HFFc6 (cell line): ENCODE data around the gene OBI1. TPM values are rescaled to one million over a fixed set of nuclear protein-coding genes. Genes with fewer than 3 reads are reported as not detected.

Experiments
- DNase-seq: peaks from one replicate; pipeline ENCODE4 v3.0.0-alpha.2; 2018
- H3K27ac Mint-ChIP-seq: 2 replicates; pipeline ENCODE4 v1.8.0; 2020; ENCODE audit warnings: mild to moderate bottlenecking, mixed read lengths
- H3K27me3 Mint-ChIP-seq: 2 replicates; pipeline ENCODE4 v1.8.0; 2021; ENCODE audit warnings: mild to moderate bottlenecking, moderate library complexity, mixed read lengths; ENCODE audit not compliant: insufficient read depth
- H3K36me3 Mint-ChIP-seq: 2 replicates; pipeline ENCODE4 v1.8.0; 2021; ENCODE audit warnings: low read depth, mixed read lengths
- H3K4me1 Mint-ChIP-seq: 2 replicates; pipeline ENCODE4 v1.8.0; 2020; ENCODE audit warnings: low read depth, mixed read lengths
- H3K4me3 Mint-ChIP-seq: 2 replicates; pipeline ENCODE4 v1.8.0; 2020; ENCODE audit warnings: mild to moderate bottlenecking, moderate library complexity, mixed read lengths
- H3K9me3 Mint-ChIP-seq: 2 replicates; pipeline ENCODE4 v1.8.0; 2020; ENCODE audit warnings: mild to moderate bottlenecking, mixed read lengths
- long read RNA-seq: library from polyadenylated mRNA; unstranded; transcript quantifications from one replicate; pipeline ENCODE4 v2.0.0, GENCODE V29; 2019
- total RNA-seq, 6 experiments: library from RNA; stranded (reverse); fragmentation: NEBNext Ultra II Directional; extraction: Animal tissue kit (Norgen Biotek cat#: 25700); gene quantifications; 2 replicates in 1 of 6; 3 replicates in 5 of 6; pipeline ENCODE4 v1.2.3, GENCODE V29; 2021
- TF ChIP-seq, protein P1 (sequence below): fragments of 200-600 bp; sonication (generic); IDR thresholded peaks from 2 replicates; pipeline ENCODE4 v1.5.0; 2021; ENCODE audit warnings: antibody characterized with exemption, mild to moderate bottlenecking

The OBI1 gene, protein sequence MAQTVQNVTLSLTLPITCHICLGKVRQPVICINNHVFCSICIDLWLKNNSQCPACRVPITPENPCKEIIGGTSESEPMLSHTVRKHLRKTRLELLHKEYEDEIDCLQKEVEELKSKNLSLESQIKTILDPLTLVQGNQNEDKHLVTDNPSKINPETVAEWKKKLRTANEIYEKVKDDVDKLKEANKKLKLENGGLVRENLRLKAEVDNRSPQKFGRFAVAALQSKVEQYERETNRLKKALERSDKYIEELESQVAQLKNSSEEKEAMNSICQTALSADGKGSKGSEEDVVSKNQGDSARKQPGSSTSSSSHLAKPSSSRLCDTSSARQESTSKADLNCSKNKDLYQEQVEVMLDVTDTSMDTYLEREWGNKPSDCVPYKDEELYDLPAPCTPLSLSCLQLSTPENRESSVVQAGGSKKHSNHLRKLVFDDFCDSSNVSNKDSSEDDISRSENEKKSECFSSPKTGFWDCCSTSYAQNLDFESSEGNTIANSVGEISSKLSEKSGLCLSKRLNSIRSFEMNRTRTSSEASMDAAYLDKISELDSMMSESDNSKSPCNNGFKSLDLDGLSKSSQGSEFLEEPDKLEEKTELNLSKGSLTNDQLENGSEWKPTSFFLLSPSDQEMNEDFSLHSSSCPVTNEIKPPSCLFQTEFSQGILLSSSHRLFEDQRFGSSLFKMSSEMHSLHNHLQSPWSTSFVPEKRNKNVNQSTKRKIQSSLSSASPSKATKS
- total RNA-seq = 10 to 100 TPM in 4 of 6 experiments, 1 to 10 TPM in 2; 7.4 to 10.6 (median 10.3) TPM
- long read RNA-seq, partial matches to known transcripts = 4 of 10 reads
- long read RNA-seq, other reads (novel, unspliced or antisense) = 2 of 10 reads

DNA sequence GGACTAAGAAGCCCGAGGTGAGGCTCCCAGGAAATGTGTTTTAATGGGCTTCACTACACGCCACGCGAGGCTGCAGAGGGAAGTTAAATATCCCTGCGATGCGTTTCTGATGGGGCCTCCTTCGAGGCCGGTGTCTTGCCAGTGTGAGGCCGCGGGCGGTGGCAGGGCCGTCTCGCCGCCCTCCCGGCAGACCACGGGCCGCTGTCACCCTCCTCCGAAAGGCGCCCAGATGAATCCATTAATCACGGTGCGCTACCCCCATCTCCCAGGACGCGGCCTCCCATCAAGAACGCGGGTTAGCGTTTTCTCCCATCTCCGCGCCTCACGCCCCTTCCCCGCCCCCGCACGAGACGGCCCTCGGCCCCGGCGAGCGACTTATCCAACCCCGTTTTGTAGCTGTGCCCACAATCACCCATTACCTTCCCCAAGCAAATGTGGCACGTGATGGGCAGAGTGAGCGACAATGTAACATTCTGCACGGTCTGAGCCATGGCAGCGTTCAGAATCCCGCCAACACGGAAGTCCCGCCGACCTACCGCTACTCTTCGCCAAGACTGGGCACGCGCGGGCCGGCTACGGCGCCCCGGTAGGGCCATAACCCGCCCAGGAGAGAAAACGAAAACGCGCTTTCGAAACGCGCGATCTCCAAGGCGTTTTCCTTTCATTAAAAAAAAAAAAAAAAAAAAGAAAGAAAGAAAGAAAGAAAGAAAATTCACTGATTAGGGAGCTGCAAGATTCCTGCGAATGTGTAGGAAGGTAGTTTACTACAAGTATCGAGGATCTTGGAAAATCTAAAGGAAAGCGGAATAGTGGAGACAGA, at the start of gene OBI1:
TSS of gene OBI1 (minus strand) at position 526 of the 820 bp plus-strand sequence. CDS start at position 491, 35 bp downstream.
- H3K36me3 Mint-ChIP-seq = 0 out of 2 replicates have a peak, but pooled peaks cover 5% of the 10 kb centered on the region
- H3K27ac Mint-ChIP-seq = peak within 1 kb of the TSS; percentile 91
- no peaks in the 10 kb centered on the region for H3K9me3 Mint-ChIP-seq
- H3K4me1 Mint-ChIP-seq = peaks cover 24% of the 10 kb centered on the region
- TF ChIP-seq, protein P1, sequence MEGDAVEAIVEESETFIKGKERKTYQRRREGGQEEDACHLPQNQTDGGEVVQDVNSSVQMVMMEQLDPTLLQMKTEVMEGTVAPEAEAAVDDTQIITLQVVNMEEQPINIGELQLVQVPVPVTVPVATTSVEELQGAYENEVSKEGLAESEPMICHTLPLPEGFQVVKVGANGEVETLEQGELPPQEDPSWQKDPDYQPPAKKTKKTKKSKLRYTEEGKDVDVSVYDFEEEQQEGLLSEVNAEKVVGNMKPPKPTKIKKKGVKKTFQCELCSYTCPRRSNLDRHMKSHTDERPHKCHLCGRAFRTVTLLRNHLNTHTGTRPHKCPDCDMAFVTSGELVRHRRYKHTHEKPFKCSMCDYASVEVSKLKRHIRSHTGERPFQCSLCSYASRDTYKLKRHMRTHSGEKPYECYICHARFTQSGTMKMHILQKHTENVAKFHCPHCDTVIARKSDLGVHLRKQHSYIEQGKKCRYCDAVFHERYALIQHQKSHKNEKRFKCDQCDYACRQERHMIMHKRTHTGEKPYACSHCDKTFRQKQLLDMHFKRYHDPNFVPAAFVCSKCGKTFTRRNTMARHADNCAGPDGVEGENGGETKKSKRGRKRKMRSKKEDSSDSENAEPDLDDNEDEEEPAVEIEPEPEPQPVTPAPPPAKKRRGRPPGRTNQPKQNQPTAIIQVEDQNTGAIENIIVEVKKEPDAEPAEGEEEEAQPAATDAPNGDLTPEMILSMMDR = no peak
- DNase-seq = peak; percentile 86
- peaks cover 4% of the 10 kb centered on the region for H3K27me3 Mint-ChIP-seq
- peak within 1 kb of the TSS; percentile 100 for H3K4me3 Mint-ChIP-seq

DNA sequence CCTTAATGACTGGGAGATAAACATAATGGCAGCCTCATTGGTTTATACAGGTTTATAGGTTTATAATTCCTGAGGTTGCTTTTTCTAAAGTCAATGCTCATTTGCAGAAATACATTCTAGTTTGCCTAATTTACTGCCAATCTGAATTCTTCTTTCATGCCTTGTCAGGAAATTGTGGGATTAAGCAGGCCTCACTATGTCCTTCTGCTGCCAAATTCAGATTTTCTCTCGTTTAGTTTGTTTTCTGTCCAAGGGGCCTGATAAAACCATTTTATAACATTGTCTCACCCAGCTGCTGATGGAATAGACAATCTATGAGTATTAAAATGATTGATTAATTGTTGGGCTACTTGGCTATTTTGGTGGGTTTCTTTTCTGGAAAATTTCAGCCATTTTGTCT, 42.4 kb upstream of the OBI1 start:
- no peaks in the 10 kb centered on the region for H3K9me3 Mint-ChIP-seq
- no peaks in the 10 kb centered on the region for H3K27me3 Mint-ChIP-seq
- no peaks in the 10 kb centered on the region for H3K4me1 Mint-ChIP-seq
- TF ChIP-seq, protein P1 = no peak
- no peak overlapping the region for H3K27ac Mint-ChIP-seq
- no peaks in the 10 kb centered on the region for H3K36me3 Mint-ChIP-seq
- no peak for DNase-seq
- no peak overlapping the region for H3K4me3 Mint-ChIP-seq

DNA sequence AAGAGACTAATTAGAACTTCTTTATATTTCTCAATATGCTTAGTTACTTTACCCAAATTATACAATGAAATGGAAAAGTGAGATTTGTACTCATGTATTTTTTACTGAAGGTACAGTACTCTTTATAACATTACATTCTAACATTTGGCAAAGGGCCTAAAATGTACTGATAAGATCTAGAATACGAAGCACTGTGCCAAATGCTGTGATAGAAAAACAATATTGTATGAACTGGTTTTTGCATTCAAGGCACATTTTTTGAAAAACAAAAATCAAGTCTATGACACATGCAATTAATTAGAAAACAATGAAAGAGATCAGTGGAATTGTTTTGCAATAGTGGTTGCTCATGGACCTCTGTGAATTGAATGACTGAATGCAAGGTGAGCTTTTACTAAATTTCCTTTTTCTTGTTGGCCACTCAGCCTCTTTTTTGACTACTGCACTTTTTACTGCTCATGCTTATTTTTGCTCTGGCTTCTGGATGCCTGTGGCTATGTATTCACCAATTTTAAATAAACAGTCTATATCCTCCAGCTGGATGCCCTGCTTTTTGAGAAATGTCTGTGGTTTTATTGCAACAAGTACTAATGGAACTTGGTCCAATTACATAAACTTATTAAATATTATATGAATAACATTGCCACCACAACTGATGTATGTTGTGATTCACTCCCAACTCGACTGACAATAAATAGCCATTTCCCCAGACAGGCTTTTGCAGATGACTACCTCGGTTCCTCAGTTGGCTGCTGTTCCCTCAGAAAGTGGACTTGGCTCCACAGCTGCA, 41.4 kb upstream of the OBI1 start:
- no peak overlapping the region for H3K4me3 Mint-ChIP-seq
- no peaks in the 10 kb centered on the region for H3K36me3 Mint-ChIP-seq
- TF ChIP-seq, protein P1 = no peak
- DNase-seq = peak; percentile 3
- H3K9me3 Mint-ChIP-seq = no peaks in the 10 kb centered on the region
- H3K4me1 Mint-ChIP-seq = no peaks in the 10 kb centered on the region
- H3K27ac Mint-ChIP-seq = no peak overlapping the region
- H3K27me3 Mint-ChIP-seq = peaks cover 1% of the 10 kb centered on the region; the same call in 1 of the 2 replicates

DNA sequence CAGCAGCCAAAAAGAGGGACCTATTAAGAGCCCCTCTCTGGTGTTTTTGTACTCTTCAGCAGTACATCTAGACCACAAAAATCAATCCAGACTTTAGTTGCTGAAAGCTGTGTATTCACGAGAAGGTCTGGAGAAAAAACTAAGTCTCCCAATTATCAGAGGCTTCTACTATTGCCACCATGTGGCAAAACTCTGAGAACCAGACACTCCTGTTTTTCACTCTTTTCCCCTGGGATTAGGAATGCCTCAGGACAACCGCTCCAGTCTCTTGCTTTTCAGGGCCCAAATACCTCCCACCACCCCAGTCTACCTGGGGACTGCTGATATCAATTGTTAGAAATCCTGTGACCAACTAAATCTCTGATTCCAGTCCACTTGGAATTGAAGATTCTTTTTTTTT, 30.1 kb upstream of the OBI1 start:
- Mint-ChIP-seq H3K36me3 (no peaks in the 10 kb centered on the region), H3K27me3 (no peaks in the 10 kb centered on the region; the same call in 1 of the 2 replicates), H3K9me3 (no peaks in the 10 kb centered on the region), H3K4me1 (no peaks in the 10 kb centered on the region), H3K27ac (no peak overlapping the region), H3K4me3 (no peak overlapping the region)
- TF ChIP-seq, protein P1 = no peak; the same call in 1 of the 2 replicates
- DNase-seq = no peak
